Esophagus mucosa (tissue), 1 donor: ENCODE data around the gene NTPCR. TPM values are rescaled to one million over a fixed set of nuclear protein-coding genes. Genes with fewer than 3 reads are reported as not detected.

ENCODE experiments used
- ATAC-seq: fragments of 200-7000 bp; cut with Tn5 transposase; one replicate; pipeline ENCODE4 v1.9.1; 2020
- total RNA-seq: library from RNA; stranded (reverse); gene quantifications from one replicate; pipeline ENCODE4 v1.2.4, GENCODE V29; 2023
- donor health status: DM: yes; HTN: yes; CAD: no.

Gene NTPCR
- total RNA-seq, 1 donor from 2014 or later = 44.0 TPM

- ATAC-seq = no peak
These were observed 14.2 kb downstream of the NTPCR start for GRCh38 chr1:232964601-232965000.

- peak; percentile 64 for ATAC-seq
These were observed 14.9 kb downstream of the NTPCR start for GRCh38 chr1:232965124-232965911.

GRCh38 chr1:232965912-232966217, 15.5 kb downstream of the NTPCR start:
- no peak for ATAC-seq

- peak; percentile 90 for ATAC-seq
These were observed 16.3 kb downstream of the NTPCR start for GRCh38 chr1:232966663-232967062.

GRCh38 chr1:232968391-232968790, 18.0 kb downstream of the NTPCR start:
- ATAC-seq = no peak

GRCh38 chr1:232968965-232969364, 18.6 kb downstream of the NTPCR start:
- peak; percentile 56 for ATAC-seq

GRCh38 chr1:232969799-232970198, 19.4 kb downstream of the NTPCR start:
- ATAC-seq = no peak

GRCh38 chr1:232970508-232970907, 20.1 kb downstream of the NTPCR start:
- no peak for ATAC-seq

- ATAC-seq = no peak
These were observed 23.5 kb downstream of the NTPCR start for GRCh38 chr1:232973652-232974611.

GRCh38 chr1:232974971-232975370, 24.6 kb downstream of the NTPCR start:
- no peak for ATAC-seq

GRCh38 chr1:232978091-232978634, 27.8 kb downstream of the NTPCR start:
- ATAC-seq = peak; percentile 63

GRCh38 chr1:232978815-232979214, 28.4 kb downstream of the NTPCR start:
- no peak for ATAC-seq

GRCh38 chr1:232979558-232979957, 29.1 kb downstream of the NTPCR start:
- no peak for ATAC-seq

GRCh38 chr1:232980355-232980978, 30.1 kb downstream of the NTPCR start:
- ATAC-seq = no peak

- ATAC-seq = no peak
These were observed 30.7 kb downstream of the NTPCR start for GRCh38 chr1:232980986-232981560.

GRCh38 chr1:232982238-232982944, 32.0 kb downstream of the NTPCR start:
- peak; percentile 33 for ATAC-seq

GRCh38 chr1:232983375-232983774, 33.0 kb downstream of the NTPCR start:
- no peak for ATAC-seq

GRCh38 chr1:232983817-232984567, 33.6 kb downstream of the NTPCR start:
- ATAC-seq = no peak

- ATAC-seq = no peak
These were observed 34.4 kb downstream of the NTPCR start for GRCh38 chr1:232984577-232985425.

- ATAC-seq = no peak
These were observed 35.6 kb downstream of the NTPCR start for GRCh38 chr1:232985882-232986526.
